Neural crest cell (in vitro differentiated cells): ENCODE measurements around the gene NCK2. TPM values are rescaled to one million over a fixed set of nuclear protein-coding genes. Genes with fewer than 3 reads are reported as not detected.

Source experiments
- DNase-seq: peaks from one replicate; pipeline ENCODE4 v3.0.0; 2021; ENCODE audit warnings: low read depth, mixed read lengths, low spot score
- H3K27ac Mint-ChIP-seq: one replicate; pipeline ENCODE4 v1.8.0; 2021; ENCODE audit warnings: mild to moderate bottlenecking, mixed read lengths; ENCODE audit not compliant: unreplicated experiment
- H3K27me3 Mint-ChIP-seq: 2 replicates; pipeline ENCODE4 v1.8.0; 2021; ENCODE audit warnings: low read depth, mild to moderate bottlenecking, mixed read lengths
- H3K36me3 Mint-ChIP-seq: 2 replicates; pipeline ENCODE4 v1.8.0; 2021; ENCODE audit warnings: low read depth, mild to moderate bottlenecking, mixed read lengths
- H3K4me1 Mint-ChIP-seq: 2 replicates; pipeline ENCODE4 v1.8.0; 2021; ENCODE audit warnings: mixed read lengths
- H3K4me3 Mint-ChIP-seq: one replicate; pipeline ENCODE4 v1.8.0; 2021; ENCODE audit warnings: mild to moderate bottlenecking, mixed read lengths
- H3K9me3 Mint-ChIP-seq: 2 replicates; pipeline ENCODE4 v1.8.0; 2021; ENCODE audit warnings: mixed read lengths
- CTCF ChIP-seq: fragments of 200-600 bp; sonication (generic); conservative IDR thresholded peaks from 2 replicates; pipeline ENCODE4 v1.5.0; 2021; ENCODE audit warnings: antibody characterized with exemption, mild to moderate bottlenecking
- total RNA-seq: library from RNA; stranded (reverse); gene quantifications from 2 replicates; pipeline ENCODE4 v1.2.1, GENCODE V29; 2021

NCK2 gene
- total RNA-seq, 1 donor from 2014 or later, result 71.9 TPM

- H3K9me3 Mint-ChIP-seq, result peaks cover 19% of the 10 kb centered on the region
- peaks cover 53% of the 10 kb centered on the region for H3K36me3 Mint-ChIP-seq
- peaks cover 30% of the 10 kb centered on the region for H3K4me1 Mint-ChIP-seq
These were observed 91.6 kb downstream of the NCK2 start for GRCh38 chr2:105836341-105836740.

GRCh38 chr2:105836840-105837692 is 92.4 kb downstream of the NCK2 start:
- no peak for TF ChIP-seq CTCF
- Mint-ChIP-seq H3K4me3 (no peak overlapping the region), H3K27ac (no peak overlapping the region), H3K27me3 (no peaks in the 10 kb centered on the region), H3K4me1 (peaks cover 35% of the 10 kb centered on the region), H3K36me3 (peaks cover 46% of the 10 kb centered on the region), H3K9me3 (peaks cover 16% of the 10 kb centered on the region)
- no peak for DNase-seq

More at GRCh38 chr2:105836341-105836740, 91.6 kb downstream of the NCK2 start:
- no peak overlapping the region for H3K27ac Mint-ChIP-seq
- DNase-seq, result no peak
- no peaks in the 10 kb centered on the region for H3K27me3 Mint-ChIP-seq
- no peak overlapping the region for H3K4me3 Mint-ChIP-seq
- TF ChIP-seq CTCF, result no peak

GRCh38 chr2:105839793-105840192 is 95.1 kb downstream of the NCK2 start:
- Mint-ChIP-seq H3K4me3 (no peak overlapping the region), H3K4me1 (peaks cover 41% of the 10 kb centered on the region), H3K27me3 (no peaks in the 10 kb centered on the region), H3K27ac (no peak overlapping the region), H3K36me3 (peaks cover 27% of the 10 kb centered on the region), H3K9me3 (peaks cover 11% of the 10 kb centered on the region)
- DNase-seq, result no peak
- no peak for TF ChIP-seq CTCF

- Mint-ChIP-seq H3K4me3 (no peak overlapping the region), H3K4me1 (peaks cover 41% of the 10 kb centered on the region), H3K27me3 (no peaks in the 10 kb centered on the region), H3K36me3 (peaks cover 19% of the 10 kb centered on the region), H3K9me3 (peaks cover 7% of the 10 kb centered on the region), H3K27ac (no peak overlapping the region)
- no peak for TF ChIP-seq CTCF
- DNase-seq, result no peak
These were observed 96.2 kb downstream of the NCK2 start for GRCh38 chr2:105840933-105841332.

- Mint-ChIP-seq H3K27me3 (no peaks in the 10 kb centered on the region), H3K27ac (no peak overlapping the region), H3K4me1 (peaks cover 41% of the 10 kb centered on the region), H3K36me3 (peaks cover 13% of the 10 kb centered on the region), H3K4me3 (no peak overlapping the region), H3K9me3 (peaks cover 3% of the 10 kb centered on the region)
- TF ChIP-seq CTCF, result no peak
- DNase-seq, result no peak
These were observed 96.8 kb downstream of the NCK2 start for GRCh38 chr2:105841551-105841950.
